Measurements from ENCODE around the gene BCL2. TPM values are rescaled to one million over a fixed set of nuclear protein-coding genes. Genes with fewer than 3 reads are reported as not detected.

The BCL2 gene
- total RNA-seq, 1 experiment from 2014 or later = 1.5 TPM

- H3K79me2 ChIP-seq (ENCODE audit: low read length) = peaks cover 35% of the 10 kb centered on the region
- H3K27me3 ChIP-seq (ENCODE audit: low read length) = no peaks in the 10 kb centered on the region
- ATAC-seq (peak; percentile 88), DNase-seq (peak; percentile 97)
- peaks cover 2% of the 10 kb centered on the region; the same call in 1 of the 2 replicates for H3K36me3 ChIP-seq (ENCODE audit: low read depth, low read length)
- no peaks in the 10 kb centered on the region for H3K9me2 ChIP-seq (replicated peaks; ENCODE audit: low read length)
- H3K9me3 ChIP-seq (ENCODE audit: low read length) = no peaks in the 10 kb centered on the region
- H3K9ac ChIP-seq (ENCODE audit: low read length) = peak within 1 kb of the TSS; percentile 88
- H3K4me1 ChIP-seq (ENCODE audit: insufficient read depth, low read length) = peaks cover 6% of the 10 kb centered on the region
- ChIA-PET POLR2A (ENCODE audit: unreplicated experiment) (interaction anchor here (0.6 kb wide), 2 partner anchors 47 to 85 kb away, joined by 3 to 4 read pairs; no protein-coding TSS in a partner anchor), CTCF (interaction anchor here (0.6 kb wide), 1 partner anchor 76 kb away, joined by 5 read pairs; no protein-coding TSS in a partner anchor)
- H3K27ac ChIP-seq (ENCODE audit: low read length) = peak within 1 kb of the TSS; percentile 68
- peak within 1 kb of the TSS; percentile 92 for H3K4me2 ChIP-seq (ENCODE audit: low read length)
- intact Hi-C loops (cut with micrococcal nuclease) = loop anchor here (1.0 to 5.0 kb wide), 3 partner anchors 55 to 140 kb away; partner anchors contain the start of gene VPS4B
- H3K4me3 ChIP-seq (ENCODE audit: low read length) = peak within 1 kb of the TSS; percentile 85
- TF ChIP-seq CTCF (conservative IDR thresholded peaks at IDR 0.05; ENCODE audit: low read depth, low read length) (no peak), EZH2phosphoT487 (IDR thresholded peaks at IDR 0.05; ENCODE audit: borderline replicate concordance, low read length) (no peak), EZH2 (IDR thresholded peaks at IDR 0.05; ENCODE audit: low read length, unreplicated experiment) (no peak)
- peak within 1 kb of the TSS; percentile 91 for H2AFZ ChIP-seq (ENCODE audit: low read length)
- peaks cover 15% of the 10 kb centered on the region; the same call in 1 of the 2 replicates for H4K20me1 ChIP-seq (ENCODE audit: low read length)
- no peaks in the 10 kb centered on the region for H3F3A ChIP-seq (ENCODE audit: low read length, unreplicated experiment)
- no TSS peak for BruUV-seq (replicated peaks)
Measured at GRCh38 chr18:63367053-63367953, 47.7 kb upstream of the BCL2 start, which contains the start of gene KDSR. TSS of gene KDSR (minus strand) at chr18:63367206. CDS start at chr18:63367118, 88 bp downstream.

GRCh38 chr18:63366213-63367052, 46.9 kb upstream of the BCL2 start:
- TF ChIP-seq EZH2 (IDR thresholded peaks at IDR 0.05; ENCODE audit: low read length, unreplicated experiment) = no peak
- no peak for TF ChIP-seq CTCF (conservative IDR thresholded peaks at IDR 0.05; ENCODE audit: low read depth, low read length)
- no peaks in the 10 kb centered on the region for H3K9me3 ChIP-seq (ENCODE audit: low read length)
- H3K79me2 ChIP-seq (ENCODE audit: low read length) = peaks cover 35% of the 10 kb centered on the region
- H3K9ac ChIP-seq (ENCODE audit: low read length) = peak overlapping the region; percentile 88
- peak overlapping the region; percentile 92 for H3K4me2 ChIP-seq (ENCODE audit: low read length)
- peaks cover 6% of the 10 kb centered on the region for H3K4me1 ChIP-seq (ENCODE audit: insufficient read depth, low read length)
- DNase-seq (peak; percentile 83), ATAC-seq (peak; percentile 67)
- ChIA-PET POLR2A (ENCODE audit: unreplicated experiment) (interaction anchor here (0.5 to 1.0 kb wide), 7 partner anchors 48 to 604 kb away, joined by 3 to 5 read pairs (median 3); partner anchors contain the start of gene SERPINB5), CTCF (interaction anchor here (0.6 to 0.9 kb wide), 2 partner anchors 76 to 145 kb away, joined by 4 to 5 read pairs; no protein-coding TSS in a partner anchor)
- H3K9me2 ChIP-seq (replicated peaks; ENCODE audit: low read length) = no peaks in the 10 kb centered on the region
- H3K27me3 ChIP-seq (ENCODE audit: low read length) = no peaks in the 10 kb centered on the region
- no peaks in the 10 kb centered on the region for H3F3A ChIP-seq (ENCODE audit: low read length, unreplicated experiment)
- peaks cover 15% of the 10 kb centered on the region; the same call in 1 of the 2 replicates for H4K20me1 ChIP-seq (ENCODE audit: low read length)
- intact Hi-C loops (cut with micrococcal nuclease) = loop anchor here (1.0 to 5.0 kb wide), 3 partner anchors 56 to 141 kb away; partner anchors contain the start of gene VPS4B
- peak overlapping the region; percentile 77 for H2AFZ ChIP-seq (ENCODE audit: low read length)
- TSS peak; percentile 58 for BruUV-seq (replicated peaks)
- H3K27ac ChIP-seq (ENCODE audit: low read length) = peak overlapping the region; percentile 52
- H3K36me3 ChIP-seq (ENCODE audit: low read depth, low read length) = peaks cover 7% of the 10 kb centered on the region; the same call in 1 of the 2 replicates
- H3K4me3 ChIP-seq (ENCODE audit: low read length) = peak overlapping the region; percentile 85
